ENCODE data around the gene ALG12.

DNA sequence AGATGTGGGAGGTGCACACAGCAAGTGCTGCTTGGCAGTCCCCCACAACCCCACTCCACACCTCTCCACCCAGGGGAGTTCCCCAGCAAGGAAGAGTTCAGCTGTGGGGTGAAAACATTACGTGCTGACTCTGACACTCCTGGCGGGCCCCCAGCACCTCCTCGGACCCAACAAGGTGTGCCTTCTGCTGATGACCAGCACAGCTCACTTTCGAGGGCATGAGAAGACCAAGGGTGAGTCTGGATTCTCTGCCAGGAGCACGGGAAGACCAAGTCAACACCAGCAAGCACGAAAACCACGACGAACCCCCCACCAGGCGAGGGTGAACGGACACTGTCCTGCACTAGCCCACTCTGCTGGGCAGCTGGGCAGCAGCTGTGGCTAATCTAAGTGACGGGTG is 1.4 kb downstream of the ALG12 start:
- TF ChIP-seq EZH2 (IDR thresholded peaks at IDR 0.05; ENCODE audit: insufficient read depth, poor library complexity, severe bottlenecking) (no peak), EZH2phosphoT487 (IDR thresholded peaks at IDR 0.05; ENCODE audit: insufficient read depth, low read depth) (no peak)

All from GM23248 (cell line).